ENCODE measurements around the gene EIPR1. TPM values are rescaled to one million over a fixed set of nuclear protein-coding genes. Genes with fewer than 3 reads are reported as not detected.
"Not testable (repeated sequence)": the region's sequence is repeated elsewhere in the genome, so short reads cannot be mapped to it uniquely, and the experiment has no call there.

Gene EIPR1
- total RNA-seq, 1 experiment from 2014 or later: 42.1 TPM

GRCh38 chr2:3287896-3288295, 89.7 kb downstream of the EIPR1 start:
- DNase-seq (ENCODE audit: low read depth): no peak

GRCh38 chr2:3286646-3287036, 91.0 kb downstream of the EIPR1 start:
- not testable (repeated sequence) for DNase-seq (ENCODE audit: low read depth)

- no peak for DNase-seq (ENCODE audit: low read depth)
Observed at GRCh38 chr2:3285901-3286645, 91.5 kb downstream of the EIPR1 start.

- DNase-seq (ENCODE audit: low read depth): no peak
Observed at GRCh38 chr2:3284657-3285630, 92.7 kb downstream of the EIPR1 start.

GRCh38 chr2:3283876-3284656, 93.6 kb downstream of the EIPR1 start:
- not testable (repeated sequence) for DNase-seq (ENCODE audit: low read depth)

GRCh38 chr2:3283206-3283605, 94.4 kb downstream of the EIPR1 start:
- no peak for DNase-seq (ENCODE audit: low read depth)

GRCh38 chr2:3282056-3282998, 95.3 kb downstream of the EIPR1 start:
- no peak for DNase-seq (ENCODE audit: low read depth)

GRCh38 chr2:3280683-3281520, 96.7 kb downstream of the EIPR1 start:
- DNase-seq (ENCODE audit: low read depth): no peak

GRCh38 chr2:3280197-3280596, 97.4 kb downstream of the EIPR1 start:
- no peak for DNase-seq (ENCODE audit: low read depth)

- no peak for DNase-seq (ENCODE audit: low read depth)
Observed at GRCh38 chr2:3279236-3279960, 98.2 kb downstream of the EIPR1 start.

- no peak for DNase-seq (ENCODE audit: low read depth)
Observed at GRCh38 chr2:3278521-3279218, 98.9 kb downstream of the EIPR1 start.

GRCh38 chr2:3277748-3278520, 99.7 kb downstream of the EIPR1 start:
- no peak for DNase-seq (ENCODE audit: low read depth)

GRCh38 chr2:3277050-3277747, 100.4 kb downstream of the EIPR1 start:
- DNase-seq (ENCODE audit: low read depth): no peak

GRCh38 chr2:3272761-3273160, 104.9 kb downstream of the EIPR1 start:
- no peak for DNase-seq (ENCODE audit: low read depth)

- no peak for DNase-seq (ENCODE audit: low read depth)
Observed at GRCh38 chr2:3270095-3270478, 107.5 kb downstream of the EIPR1 start.

- no peak for DNase-seq (ENCODE audit: low read depth)
Observed at GRCh38 chr2:3269425-3270094, 108.1 kb downstream of the EIPR1 start.

- no peak for DNase-seq (ENCODE audit: low read depth)
Observed at GRCh38 chr2:3268705-3269029, 109.0 kb downstream of the EIPR1 start.

Measured in RPMI7951 (cell line).